SK-N-SH (cell line): ENCODE data around the gene KIAA1549. TPM values are rescaled to one million over a fixed set of nuclear protein-coding genes. Genes with fewer than 3 reads are reported as not detected.

Experiments
- CTCF ChIA-PET: fragments of 300-600, 350-600 bp; formaldehyde crosslinking; extraction: SDS; loops from one replicate; lab custom pipeline; 2021; lab: Yijun Ruan, JAX
- POLR2A ChIA-PET: fragments of 350-600 bp; sonication (Branson Sonifier 250); formaldehyde crosslinking; extraction: SDS; loops from one replicate; lab custom pipeline; 2020; ENCODE audit warnings: antibody characterized with exemption, inconsistent platforms; lab: Yijun Ruan, JAX
- DNase-seq: peaks from one replicate; pipeline ENCODE4 v3.0.0; 2012
- H2AFZ ChIP-seq: fragments of 200-600 bp; sonication (generic); 2 replicates; pipeline ENCODE4 v1.8.1; 2016; ENCODE audit warnings: antibody characterized with exemption, mild to moderate bottlenecking, low read depth
- H3F3A ChIP-seq: fragments of 200-600 bp; sonication (generic); replicated peaks from 2 replicates; pipeline ENCODE3; 2016; ENCODE audit warnings: antibody characterized with exemption, mild to moderate bottlenecking; ENCODE audit not compliant: insufficient read depth
- H3K27ac ChIP-seq, 2 experiments: fragments of 200-500 bp in 1 of 2; fragments of 200-600 bp in 1 of 2; sonication (Bioruptor generic) in 1 of 2; sonication (generic), shearing (Covaris generic) in 1 of 2; 2 replicates each; pipeline versions ENCODE4 v1.5.1 to v1.6.1; 2014 to 2016; ENCODE audit warnings: low read depth in 2 of 2, inconsistent platforms in 1 of 2, low read length in 1 of 2, mild to moderate bottlenecking in 1 of 2, mixed read lengths in 1 of 2
- H3K27me3 ChIP-seq: fragments of 200-600 bp; sonication (generic), shearing (Covaris generic); 2 replicates; pipeline ENCODE4 v1.6.1; 2016; ENCODE audit warnings: mixed run types; ENCODE audit not compliant: insufficient read depth
- H3K36me3 ChIP-seq, 2 experiments: fragments of 200-500 bp in 1 of 2; fragments of 200-600 bp in 1 of 2; sonication (Bioruptor generic) in 1 of 2; sonication (generic) in 1 of 2; replicated peaks in 1 of 2; 2 replicates each; pipeline versions ENCODE3 to v1.5.1; 2014 to 2016; ENCODE audit warnings: low read length in 1 of 2, mild to moderate bottlenecking in 1 of 2; ENCODE audit not compliant: insufficient read depth in 2 of 2, control insufficient read depth in 1 of 2
- H3K4me1 ChIP-seq, 2 experiments: fragments of 200-500 bp in 1 of 2; fragments of 200-600 bp in 1 of 2; sonication (Bioruptor generic) in 1 of 2; sonication (generic), shearing (Covaris generic) in 1 of 2; 2 replicates each; pipeline versions ENCODE4 v1.5.1 to v1.6.1; 2014 to 2016; ENCODE audit warnings: low read depth in 1 of 2, low read length in 1 of 2, mixed run types in 1 of 2; ENCODE audit not compliant: insufficient read depth in 2 of 2, control insufficient read depth in 1 of 2
- H3K4me2 ChIP-seq: fragments of 200-600 bp; sonication (generic), shearing (Covaris generic); 2 replicates; pipeline ENCODE4 v1.6.1; 2017; ENCODE audit warnings: mixed run types
- H3K4me3 ChIP-seq, 2 experiments: fragments of 200-500 bp in 1 of 2; fragments of 200-600 bp in 1 of 2; sonication (Bioruptor generic) in 1 of 2; sonication (generic), shearing (Covaris generic) in 1 of 2; 2 replicates each; pipeline versions ENCODE4 v1.5.1 to v1.8.1; 2014 to 2016; ENCODE audit warnings: low read depth in 2 of 2, inconsistent platforms in 1 of 2, low read length in 1 of 2, mild to moderate bottlenecking in 1 of 2, mixed read lengths in 1 of 2, moderate library complexity in 1 of 2
- H3K79me2 ChIP-seq: fragments of 200-600 bp; sonication (generic); 2 replicates; pipeline ENCODE4 v1.8.1; 2017; ENCODE audit warnings: mild to moderate bottlenecking; ENCODE audit not compliant: insufficient read depth
- H3K9ac ChIP-seq: fragments of 200-600 bp; sonication (generic); 2 replicates; pipeline ENCODE4 v1.6.1; 2017; ENCODE audit warnings: mixed run types
- H3K9me2 ChIP-seq: fragments of 200-600 bp; sonication (generic); 2 replicates; pipeline ENCODE4 v1.6.1; 2017; ENCODE audit warnings: mixed run types
- H3K9me3 ChIP-seq: fragments of 200-600 bp; sonication (generic); 2 replicates; pipeline ENCODE4 v1.6.1; 2017; ENCODE audit warnings: mixed run types, mild to moderate bottlenecking, moderate library complexity
- H4K20me1 ChIP-seq: fragments of 200-600 bp; sonication (generic); 2 replicates; pipeline ENCODE4 v1.6.1; 2017; ENCODE audit warnings: mild to moderate bottlenecking, mixed run types; ENCODE audit not compliant: insufficient read depth
- CHD2 ChIP-seq: fragments of 150-350 bp; IDR thresholded peaks from 2 replicates; pipeline ENCODE4 v1.6.1; 2018; ENCODE audit warnings: low read length; ENCODE audit not compliant: partially characterized antibody
- EZH2phosphoT487 ChIP-seq: fragments of 200-600 bp; sonication (generic); IDR thresholded peaks from 2 replicates; pipeline ENCODE4 v1.6.1; 2017; ENCODE audit warnings: low read depth, mixed run types, mild to moderate bottlenecking, antibody characterized with exemption, moderate library complexity, borderline replicate concordance
- FOXM1 ChIP-seq: IDR thresholded peaks from 2 replicates; pipeline ENCODE4 v1.4.0; 2012; ENCODE audit warnings: low read depth, mild to moderate bottlenecking
- GATA2 ChIP-seq: sonication (generic); formaldehyde crosslinking; IDR thresholded peaks from 2 replicates; pipeline ENCODE4 v1.5.0; 2020; ENCODE audit warnings: mild to moderate bottlenecking, missing genetic modification reagents
- JUND ChIP-seq: IDR thresholded peaks from 2 replicates; pipeline ENCODE4 v1.4.0; 2012
- NFIC ChIP-seq: IDR thresholded peaks from 2 replicates; pipeline ENCODE4 v1.4.0; 2012; ENCODE audit warnings: borderline replicate concordance
- RFX5 ChIP-seq: IDR thresholded peaks from 2 replicates; pipeline ENCODE4 v1.6.1; 2012; ENCODE audit warnings: mild to moderate bottlenecking, improper control_type of control experiment, low read length
- RXRA ChIP-seq: IDR thresholded peaks from 2 replicates; pipeline ENCODE4 v1.4.0; 2012; ENCODE audit warnings: low read depth, mild to moderate bottlenecking, borderline replicate concordance
- WGBS: methylation state at CpG from one replicate; pipeline ENCODE4 v1.1.6; 2017; ENCODE audit warnings: low lambda C conversion rate; 5-methylcytosine and 5-hydroxymethylcytosine counted together
- polyA plus RNA-seq, 3 experiments: library from polyadenylated mRNA; depleted of rRNA; stranded (reverse); fragments of >200 nt; gene quantifications; 2 replicates each; pipeline ENCODE4 v1.2.3, GENCODE V29; 2012
- TF ChIP-seq, protein P1 (sequence below): fragments of 200-600 bp; sonication (generic); IDR thresholded peaks from 2 replicates; pipeline ENCODE4 v1.6.1; 2017; ENCODE audit warnings: antibody characterized with exemption, mild to moderate bottlenecking, moderate library complexity
- TF ChIP-seq, protein P2 (sequence below): fragments of 150-350 bp; IDR thresholded peaks from 2 replicates; pipeline ENCODE4 v1.6.1; 2017; ENCODE audit warnings: antibody characterized with exemption, low read length, low read depth, borderline replicate concordance
- TF ChIP-seq, protein P3 (sequence below): IDR thresholded peaks from 2 replicates; pipeline ENCODE4 v1.4.0; 2012; ENCODE audit warnings: low read depth, borderline replicate concordance

KIAA1549 gene
- polyA plus RNA-seq, 1 of the 3 experiments (the other 2 are of a cell fraction): 3.6 TPM

DNA sequence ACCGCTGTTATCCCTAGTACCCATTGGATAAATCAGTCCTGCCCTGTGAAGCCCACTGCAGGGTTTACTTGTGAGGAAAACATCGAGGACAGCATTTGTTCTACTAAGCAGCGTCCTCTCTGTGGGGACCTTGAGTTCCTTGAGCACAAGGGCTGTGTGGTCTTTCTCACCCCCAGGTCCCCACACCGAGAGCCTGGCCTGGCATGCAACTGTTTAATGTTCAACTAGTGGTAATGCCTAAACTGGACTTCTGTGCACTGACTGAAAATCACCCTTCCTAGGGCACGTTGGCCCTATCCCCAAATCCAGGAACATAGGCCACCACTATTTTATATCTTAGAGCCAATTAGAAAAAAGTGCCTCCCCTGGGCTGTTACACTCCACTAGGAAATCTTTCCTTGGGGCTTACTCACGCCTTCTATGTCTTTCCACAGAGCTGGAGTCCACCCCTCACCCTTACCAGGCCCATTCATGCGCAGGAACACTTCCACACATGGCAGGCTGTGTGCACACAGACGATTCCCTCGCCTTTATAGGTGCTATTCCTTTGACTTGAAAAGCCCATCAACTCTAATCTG lies 185.1 kb downstream of the KIAA1549 start:
- H3K4me2 ChIP-seq: no peak overlapping the region
- no peak overlapping the region for H2AFZ ChIP-seq
- H3K4me1 ChIP-seq: no peaks in the 10 kb centered on the region
- POLR2A ChIA-PET: no interaction called here
- CTCF ChIA-PET: no interaction called here
- no peaks in the 10 kb centered on the region for H3K9me3 ChIP-seq
- H3K79me2 ChIP-seq: no peaks in the 10 kb centered on the region
- no peaks in the 10 kb centered on the region for H3F3A ChIP-seq
- 44% methylated on average over 9 of the region's 9 CpGs for WGBS
- no peaks in the 10 kb centered on the region for H3K36me3 ChIP-seq
- H3K27me3 ChIP-seq: no peaks in the 10 kb centered on the region
- no peak for DNase-seq
- TF ChIP-seq CHD2: no peak
- TF ChIP-seq RFX5: no peak
- no peak for TF ChIP-seq EZH2phosphoT487
- TF ChIP-seq, protein P1, sequence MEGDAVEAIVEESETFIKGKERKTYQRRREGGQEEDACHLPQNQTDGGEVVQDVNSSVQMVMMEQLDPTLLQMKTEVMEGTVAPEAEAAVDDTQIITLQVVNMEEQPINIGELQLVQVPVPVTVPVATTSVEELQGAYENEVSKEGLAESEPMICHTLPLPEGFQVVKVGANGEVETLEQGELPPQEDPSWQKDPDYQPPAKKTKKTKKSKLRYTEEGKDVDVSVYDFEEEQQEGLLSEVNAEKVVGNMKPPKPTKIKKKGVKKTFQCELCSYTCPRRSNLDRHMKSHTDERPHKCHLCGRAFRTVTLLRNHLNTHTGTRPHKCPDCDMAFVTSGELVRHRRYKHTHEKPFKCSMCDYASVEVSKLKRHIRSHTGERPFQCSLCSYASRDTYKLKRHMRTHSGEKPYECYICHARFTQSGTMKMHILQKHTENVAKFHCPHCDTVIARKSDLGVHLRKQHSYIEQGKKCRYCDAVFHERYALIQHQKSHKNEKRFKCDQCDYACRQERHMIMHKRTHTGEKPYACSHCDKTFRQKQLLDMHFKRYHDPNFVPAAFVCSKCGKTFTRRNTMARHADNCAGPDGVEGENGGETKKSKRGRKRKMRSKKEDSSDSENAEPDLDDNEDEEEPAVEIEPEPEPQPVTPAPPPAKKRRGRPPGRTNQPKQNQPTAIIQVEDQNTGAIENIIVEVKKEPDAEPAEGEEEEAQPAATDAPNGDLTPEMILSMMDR: no peak
- TF ChIP-seq JUND: no peak
- TF ChIP-seq RXRA: no peak
- TF ChIP-seq, protein P2, sequence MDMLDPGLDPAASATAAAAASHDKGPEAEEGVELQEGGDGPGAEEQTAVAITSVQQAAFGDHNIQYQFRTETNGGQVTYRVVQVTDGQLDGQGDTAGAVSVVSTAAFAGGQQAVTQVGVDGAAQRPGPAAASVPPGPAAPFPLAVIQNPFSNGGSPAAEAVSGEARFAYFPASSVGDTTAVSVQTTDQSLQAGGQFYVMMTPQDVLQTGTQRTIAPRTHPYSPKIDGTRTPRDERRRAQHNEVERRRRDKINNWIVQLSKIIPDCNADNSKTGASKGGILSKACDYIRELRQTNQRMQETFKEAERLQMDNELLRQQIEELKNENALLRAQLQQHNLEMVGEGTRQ: no peak
- no peak for TF ChIP-seq NFIC
- no peak for TF ChIP-seq GATA2
- TF ChIP-seq FOXM1: no peak
- TF ChIP-seq, protein P3, sequence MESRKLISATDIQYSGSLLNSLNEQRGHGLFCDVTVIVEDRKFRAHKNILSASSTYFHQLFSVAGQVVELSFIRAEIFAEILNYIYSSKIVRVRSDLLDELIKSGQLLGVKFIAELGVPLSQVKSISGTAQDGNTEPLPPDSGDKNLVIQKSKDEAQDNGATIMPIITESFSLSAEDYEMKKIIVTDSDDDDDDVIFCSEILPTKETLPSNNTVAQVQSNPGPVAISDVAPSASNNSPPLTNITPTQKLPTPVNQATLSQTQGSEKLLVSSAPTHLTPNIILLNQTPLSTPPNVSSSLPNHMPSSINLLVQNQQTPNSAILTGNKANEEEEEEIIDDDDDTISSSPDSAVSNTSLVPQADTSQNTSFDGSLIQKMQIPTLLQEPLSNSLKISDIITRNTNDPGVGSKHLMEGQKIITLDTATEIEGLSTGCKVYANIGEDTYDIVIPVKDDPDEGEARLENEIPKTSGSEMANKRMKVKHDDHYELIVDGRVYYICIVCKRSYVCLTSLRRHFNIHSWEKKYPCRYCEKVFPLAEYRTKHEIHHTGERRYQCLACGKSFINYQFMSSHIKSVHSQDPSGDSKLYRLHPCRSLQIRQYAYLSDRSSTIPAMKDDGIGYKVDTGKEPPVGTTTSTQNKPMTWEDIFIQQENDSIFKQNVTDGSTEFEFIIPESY: no peak
- TF ChIP-seq, all 33 proteins: peak for 0
- Histone ChIP-seq H3K9me2 (no peaks in the 10 kb centered on the region), H3K27ac (no peak overlapping the region), H3K4me3 (no peak overlapping the region), H3K9ac (no peak overlapping the region), H4K20me1 (no peaks in the 10 kb centered on the region)
